Stomach (tissue), 9 donors: ENCODE measurements around the gene ATIC. TPM values are rescaled to one million over a fixed set of nuclear protein-coding genes. Genes with fewer than 3 reads are reported as not detected.
"Not testable (repeated sequence)": the region's sequence is repeated elsewhere in the genome, so short reads cannot be mapped to it uniquely, and the experiment has no call there.

Experiments used
- DNase-seq, 2 donors: peaks; one replicate each; pipeline versions ENCODE4 v3.0.0 to v3.0.0-alpha.2; 2013 to 2019
- H3K27ac ChIP-seq, 5 donors: fragments of 200-600 bp in 4 of 5; sonication (generic) in 4 of 5; one replicate each; pipeline ENCODE4 v1.5.1; 2013 to 2019; ENCODE audit warnings: mild to moderate bottlenecking in 1 of 5, moderate library complexity in 1 of 5
- H3K27me3 ChIP-seq, 3 donors: fragments of 200-600 bp; sonication (generic); one replicate each; pipeline ENCODE4 v1.5.1; 2017 to 2019; ENCODE audit warnings: mixed run types in 1 of 3
- H3K36me3 ChIP-seq, 4 donors: fragments of 200-600 bp; sonication (generic); 1 replicate in 3 of 4; 2 replicates in 1 of 4; pipeline ENCODE4 v1.5.1; 2016 to 2019
- H3K4me1 ChIP-seq, 4 donors: fragments of 200-600 bp; sonication (generic); one replicate each; pipeline ENCODE4 v1.5.1; 2016 to 2019
- H3K4me3 ChIP-seq, 4 donors: fragments of 200-600 bp; sonication (generic) in 3 of 4; one replicate each; pipeline ENCODE4 v1.5.1; 2016 to 2019; ENCODE audit warnings: mild to moderate bottlenecking in 1 of 4
- H3K9me3 ChIP-seq, 4 donors: fragments of 200-600 bp; sonication (generic); one replicate each; pipeline ENCODE4 v1.5.1; 2016 to 2019
- EP300 ChIP-seq: sonication (generic); formaldehyde crosslinking; IDR thresholded peaks from one replicate; pipeline ENCODE4 v1.6.1; 2017; ENCODE audit warnings: antibody characterized with exemption
- POLR2A ChIP-seq, 4 donors: fragments of 450-650 bp; IDR thresholded peaks; one replicate each; pipeline ENCODE4 v1.6.1; 2016; ENCODE audit warnings: antibody characterized with exemption in 4 of 4, control low read depth in 2 of 4, mild to moderate bottlenecking in 1 of 4, moderate library complexity in 1 of 4
- POLR2AphosphoS5 ChIP-seq, 3 donors: sonication (generic); formaldehyde crosslinking; IDR thresholded peaks; one replicate each; pipeline ENCODE4 v1.6.1; 2016; ENCODE audit warnings: antibody characterized with exemption in 3 of 3
- WGBS, 5 donors: extraction: QIAGEN DNeasy Blood & Tissue Kit in 3 of 5; methylation state at CpG; one replicate each; pipeline versions ENCODE4 v1.1.5 to v1.1.7; 2013 to 2018; 5-methylcytosine and 5-hydroxymethylcytosine counted together
- intact Hi-C: fragments of 100-400 bp; cut with DNase I; formaldehyde crosslinking; loops from one replicate; pipeline ENCODE4 v1.15.1; 2023; ENCODE audit warnings: low total_unique reads
- polyA plus RNA-seq, 3 donors: library from polyadenylated mRNA; stranded (reverse); fragments of 200-250 nt; gene quantifications; one replicate each; pipeline ENCODE4 v1.2.3, GENCODE V29; 2013
- total RNA-seq, 5 donors: library from RNA; depleted of rRNA; stranded (reverse); fragments of >200 nt; gene quantifications; one replicate each; pipeline versions ENCODE4 v1.1.0 to v1.2.3, GENCODE V29; 2014 to 2016
- TF ChIP-seq, protein P1 (sequence below), 7 experiments: fragments of 450-650 bp in 4 of 7; fragments of 200-600 bp in 3 of 7; sonication (generic) in 3 of 7; IDR thresholded peaks; one replicate each; pipeline ENCODE4 v1.5.1; 2016 to 2019; ENCODE audit warnings: antibody characterized with exemption in 7 of 7, control low read depth in 2 of 7, mild to moderate bottlenecking in 1 of 7
- donor health status: healthy with polysubstance abuse.
- donor health status: Bipolar disorder and iron deficiency.
- donor health status: healthy.

ATIC gene
- total and polyA plus RNA-seq, 8 donors, result 9.4 to 125 (median 76.6) TPM

- Histone ChIP-seq H3K27me3 (no peaks in the 10 kb centered on the region), H3K4me1 (no peaks in the 10 kb centered on the region), H3K9me3 (no peaks in the 10 kb centered on the region), H3K36me3 (no peaks in the 10 kb centered on the region), H3K27ac (no peak overlapping the region), H3K4me3 (no peak overlapping the region)
- intact Hi-C loops, result no loop called here
- TF ChIP-seq POLR2AphosphoS5 (IDR thresholded peaks at IDR 0.05) (no peak), EP300 (no peak), POLR2A (IDR thresholded peaks at IDR 0.05) (no peak)
- TF ChIP-seq, protein P1, sequence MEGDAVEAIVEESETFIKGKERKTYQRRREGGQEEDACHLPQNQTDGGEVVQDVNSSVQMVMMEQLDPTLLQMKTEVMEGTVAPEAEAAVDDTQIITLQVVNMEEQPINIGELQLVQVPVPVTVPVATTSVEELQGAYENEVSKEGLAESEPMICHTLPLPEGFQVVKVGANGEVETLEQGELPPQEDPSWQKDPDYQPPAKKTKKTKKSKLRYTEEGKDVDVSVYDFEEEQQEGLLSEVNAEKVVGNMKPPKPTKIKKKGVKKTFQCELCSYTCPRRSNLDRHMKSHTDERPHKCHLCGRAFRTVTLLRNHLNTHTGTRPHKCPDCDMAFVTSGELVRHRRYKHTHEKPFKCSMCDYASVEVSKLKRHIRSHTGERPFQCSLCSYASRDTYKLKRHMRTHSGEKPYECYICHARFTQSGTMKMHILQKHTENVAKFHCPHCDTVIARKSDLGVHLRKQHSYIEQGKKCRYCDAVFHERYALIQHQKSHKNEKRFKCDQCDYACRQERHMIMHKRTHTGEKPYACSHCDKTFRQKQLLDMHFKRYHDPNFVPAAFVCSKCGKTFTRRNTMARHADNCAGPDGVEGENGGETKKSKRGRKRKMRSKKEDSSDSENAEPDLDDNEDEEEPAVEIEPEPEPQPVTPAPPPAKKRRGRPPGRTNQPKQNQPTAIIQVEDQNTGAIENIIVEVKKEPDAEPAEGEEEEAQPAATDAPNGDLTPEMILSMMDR (IDR thresholded peaks at IDR 0.05), result no peak
- no peak for DNase-seq
- 68 to 96% (median 74%) methylated on average over 3 of the region's 3 CpGs for WGBS, 5 donors
Observed at GRCh38 chr2:215290980-215291599, 20.8 kb upstream of the ATIC start.

GRCh38 chr2:215293879-215294278, 18.0 kb upstream of the ATIC start:
- Histone ChIP-seq H3K4me3 (no peak overlapping the region), H3K4me1 (no peaks in the 10 kb centered on the region), H3K36me3 (no peaks in the 10 kb centered on the region), H3K27ac (peak overlapping the region in 2 of 5 donors; percentile 35 to 43), H3K27me3 (no peaks in the 10 kb centered on the region), H3K9me3 (no peaks in the 10 kb centered on the region)
- DNase-seq, result peak; percentile 32 to 45
- TF ChIP-seq POLR2AphosphoS5 (IDR thresholded peaks at IDR 0.05) (no peak), POLR2A (IDR thresholded peaks at IDR 0.05) (no peak), EP300 (no peak)
- TF ChIP-seq, protein P1 (IDR thresholded peaks at IDR 0.05), result no peak
- WGBS, 5 donors, result 25 to 68% (median 41%) methylated on average over 4 of the region's 4 CpGs
- intact Hi-C loops, result no loop called here

DNA sequence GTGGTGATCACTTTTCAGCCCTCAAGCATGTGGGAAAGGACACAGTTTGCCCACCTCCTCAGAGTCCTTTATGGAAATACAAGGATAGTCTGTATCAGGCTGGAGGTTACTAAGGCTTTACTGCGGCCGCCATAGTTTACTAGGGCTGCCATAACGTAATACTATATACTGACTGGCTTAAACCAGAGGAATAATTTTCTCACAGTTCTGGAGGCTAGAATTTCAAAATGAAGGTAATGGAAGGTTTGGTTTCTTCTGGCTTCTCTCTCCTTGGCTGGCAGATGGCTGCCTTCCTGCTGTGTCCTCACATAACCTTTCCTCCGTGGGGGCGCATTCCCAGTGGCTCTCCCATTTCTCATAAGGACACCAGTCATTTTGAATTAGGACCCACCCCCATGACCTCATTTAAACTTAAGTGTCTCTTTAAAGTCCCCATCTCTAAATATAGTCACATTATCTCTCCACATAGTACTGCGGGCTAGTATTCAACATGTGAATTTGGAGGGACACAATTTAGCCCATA, 12.5 kb upstream of the ATIC start:
- H3K27ac ChIP-seq, result no peak overlapping the region
- no peaks in the 10 kb centered on the region for H3K4me1 ChIP-seq
- no peaks in the 10 kb centered on the region for H3K36me3 ChIP-seq
- no peak for TF ChIP-seq POLR2AphosphoS5 (IDR thresholded peaks at IDR 0.05)
- no peak for TF ChIP-seq POLR2A (IDR thresholded peaks at IDR 0.05)
- no peak for TF ChIP-seq EP300
- TF ChIP-seq, protein P1 (IDR thresholded peaks at IDR 0.05), result no peak
- intact Hi-C loops, result no loop called here
- H3K9me3 ChIP-seq, result peaks cover 0 to 13% (median 6%) of the 10 kb centered on the region in 4 donors
- 88 to 94% (median 91%) methylated on average over 6 of the region's 6 CpGs for WGBS, 5 donors
- no peak for DNase-seq
- no peaks in the 10 kb centered on the region for H3K27me3 ChIP-seq
- no peak overlapping the region for H3K4me3 ChIP-seq

- H3K9me3 ChIP-seq, result peaks cover 0 to 13% (median 6%) of the 10 kb centered on the region in 4 donors
- WGBS, 5 donors, result 71 to 87% (median 83%) methylated on average over 2 of the region's 2 CpGs
- DNase-seq, result no peak
- no peaks in the 10 kb centered on the region for H3K36me3 ChIP-seq
- no peak overlapping the region for H3K4me3 ChIP-seq
- no peaks in the 10 kb centered on the region for H3K4me1 ChIP-seq
- no peak for TF ChIP-seq POLR2A (IDR thresholded peaks at IDR 0.05)
- TF ChIP-seq, protein P1 (IDR thresholded peaks at IDR 0.05), result no peak
- no peak for TF ChIP-seq EP300
- TF ChIP-seq POLR2AphosphoS5 (IDR thresholded peaks at IDR 0.05), result no peak
- H3K27me3 ChIP-seq, result no peaks in the 10 kb centered on the region
- no peak overlapping the region for H3K27ac ChIP-seq
- intact Hi-C loops, result no loop called here
Observed at GRCh38 chr2:215301994-215302393, 9.9 kb upstream of the ATIC start.

- H3K4me1 ChIP-seq, result peaks cover 0 to 26% (median 20%) of the 10 kb centered on the region in 4 donors
- H3K4me3 ChIP-seq, result peak overlapping the region; percentile 69 to 95 (median 72)
- H3K27ac ChIP-seq, result peak overlapping the region in 4 of 5 donors; percentile 82 to 89 (median 87)
- H3K27me3 ChIP-seq, intact Hi-C loops, DNase-seq, H3K9me3 ChIP-seq: not testable (repeated sequence)
- peaks cover 0 to 27% (median 6%) of the 10 kb centered on the region in 4 donors for H3K36me3 ChIP-seq
- WGBS, 5 donors, result 38 to 53% (median 52%) methylated on average over 13 of the region's 13 CpGs
Observed at GRCh38 chr2:215311259-215311624, 617 bp upstream of the ATIC start.
